ENCODE results near the gene MRPS6.

- TF ChIP-seq CTCF (IDR thresholded peaks at IDR 0.05; ENCODE audit: low read depth, low read length), result no peak
- no peak for TF ChIP-seq EZH2phosphoT487 (IDR thresholded peaks at IDR 0.05; ENCODE audit: low read depth)
These were observed 75.0 kb downstream of the MRPS6 start for GRCh38 chr21:34148419-34148804.
